Kidney glomerular epithelial cell (primary cell): ENCODE measurements around the gene TIGAR.

Experiments used
- DNase-seq: peaks from one replicate; lab custom pipeline; 2025; lab: John Stamatoyannopoulos, UW

Gene TIGAR

DNA sequence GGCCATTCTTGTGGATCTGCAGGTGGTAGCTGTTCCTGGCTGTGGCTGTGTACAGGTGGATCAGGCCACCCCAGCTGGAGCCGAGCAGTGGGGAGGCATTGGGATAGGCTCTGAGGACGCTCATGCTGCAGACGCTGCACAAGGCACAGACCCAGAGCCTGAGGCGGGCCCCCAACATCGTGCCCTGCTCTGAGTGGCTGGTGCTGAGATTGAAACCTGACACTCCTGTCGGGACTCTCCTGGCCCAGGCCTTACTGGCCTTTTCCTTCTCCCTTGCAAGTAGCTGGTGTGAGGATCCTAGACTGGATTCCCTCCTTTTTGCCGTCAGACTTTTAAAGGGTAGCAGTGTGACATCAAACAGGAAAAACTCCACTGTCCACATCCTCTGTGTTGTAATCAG, 58.4 kb downstream of the TIGAR start, which contains the start of gene FGF23:
Gene FGF23, minus strand, starts transcription at position 308 of the 400 bp plus-strand sequence. Its CDS starts 130 bp downstream, at position 178.
- no peak for DNase-seq

DNA sequence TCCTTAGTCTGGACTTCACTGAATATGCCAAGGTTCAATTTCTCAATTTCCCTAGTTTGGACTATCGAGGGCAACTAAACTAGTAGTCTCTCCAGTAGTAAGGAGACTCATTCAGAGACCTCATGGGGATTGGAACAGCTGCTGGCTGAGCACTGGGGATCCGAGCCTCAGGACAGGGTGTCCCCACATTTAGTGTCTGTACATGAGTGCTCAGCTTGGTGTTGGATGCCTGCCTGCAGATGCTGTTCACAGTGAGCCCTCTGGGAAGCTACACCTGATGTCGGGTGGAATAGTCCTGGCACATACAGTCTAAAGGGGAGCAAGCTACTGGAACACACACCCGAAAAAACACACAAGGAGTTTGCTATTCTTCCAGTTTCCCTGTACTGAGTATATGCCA, 59.3 kb downstream of the TIGAR start:
- DNase-seq: no peak

GRCh38 chr12:4383304-4383865, 62.4 kb downstream of the TIGAR start:
- no peak for DNase-seq

GRCh38 chr12:4386801-4387200, 65.8 kb downstream of the TIGAR start:
- DNase-seq: no peak

- no peak for DNase-seq
Observed at GRCh38 chr12:4387607-4388006, 66.6 kb downstream of the TIGAR start.

DNA sequence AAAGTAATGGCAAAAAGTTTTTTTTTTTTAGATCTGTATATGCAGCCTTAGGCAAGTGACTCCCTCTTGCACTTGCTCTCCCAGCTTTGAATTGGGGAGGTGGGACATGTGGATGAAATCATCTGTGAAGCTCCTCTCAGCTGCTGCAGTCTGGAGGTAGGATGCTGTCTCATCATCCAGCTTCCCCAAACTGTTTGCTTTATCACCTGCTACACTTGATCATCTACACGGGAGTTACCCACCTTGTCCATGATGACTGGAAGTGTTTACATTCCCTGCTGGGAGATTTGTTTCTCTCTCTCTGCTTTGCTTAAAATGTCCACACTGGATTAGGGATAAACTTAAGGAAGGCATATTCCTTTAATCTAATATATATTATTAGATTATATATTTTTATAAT, 67.0 kb downstream of the TIGAR start:
- DNase-seq: no peak

GRCh38 chr12:4388662-4389061, 67.6 kb downstream of the TIGAR start:
- no peak for DNase-seq

- no peak for DNase-seq
Observed at GRCh38 chr12:4392223-4392742, 71.3 kb downstream of the TIGAR start.

GRCh38 chr12:4393211-4393610, 72.2 kb downstream of the TIGAR start:
- DNase-seq: no peak

DNA sequence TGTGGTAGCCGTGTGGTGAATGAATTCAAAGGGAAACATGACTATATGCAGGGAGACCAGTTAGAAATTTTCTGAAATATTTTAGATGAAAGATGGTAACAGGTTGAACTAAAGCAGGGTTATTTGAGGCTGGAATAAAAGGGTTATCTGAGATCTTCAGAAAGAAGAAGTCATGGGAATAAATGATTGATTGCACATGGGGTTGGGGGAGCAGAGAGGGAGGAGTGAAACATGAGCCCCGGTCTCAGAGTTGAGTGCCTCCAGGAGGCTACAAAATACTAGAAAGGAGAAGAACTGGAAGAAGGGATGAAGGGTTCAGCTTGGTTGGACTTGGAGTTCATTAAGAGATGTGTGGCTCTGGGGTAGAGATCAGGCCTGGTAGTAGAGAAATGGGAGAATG, 74.8 kb downstream of the TIGAR start:
- no peak for DNase-seq

DNA sequence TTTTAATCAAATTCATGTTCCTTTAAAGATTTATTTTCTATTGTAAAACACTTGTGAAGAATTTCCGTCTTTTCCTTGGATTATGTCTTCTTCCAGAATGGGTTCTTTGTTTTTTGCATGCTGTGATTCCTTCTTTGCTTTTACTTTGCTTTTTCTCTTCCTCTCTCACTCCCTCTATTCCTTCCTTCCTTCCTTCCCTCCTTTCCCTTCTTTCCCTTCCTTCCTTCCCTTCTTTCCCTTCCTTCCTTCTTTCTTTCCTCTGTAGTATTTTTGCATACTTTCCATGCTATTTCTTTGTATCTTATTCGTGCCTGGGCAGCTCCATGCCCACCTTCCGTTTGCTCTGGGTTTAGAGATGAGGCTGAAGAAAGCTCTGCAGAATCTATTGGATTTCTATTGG, 80.1 kb downstream of the TIGAR start:
- DNase-seq: no peak

- no peak for DNase-seq
Observed at GRCh38 chr12:4402996-4403395, 82.0 kb downstream of the TIGAR start.
